Activated CD8-positive, alpha-beta memory T cell treated with anti-CD3 and anti-CD28 coated beads, Interleukin-2, amount 10 ng/mL, durations not matched to agents 7 days and 5 days (primary cell): ENCODE data around the gene GOLGA8G. TPM values are rescaled to one million over a fixed set of nuclear protein-coding genes. Genes with fewer than 3 reads are reported as not detected.
"Not testable (repeated sequence)": the region's sequence is repeated elsewhere in the genome, so short reads cannot be mapped to it uniquely, and the experiment has no call there.

ENCODE experiments used
- ATAC-seq: fragments of 150-1000 bp; cut with Tn5 transposase; one replicate; pipeline ENCODE4 v1.10.0; 2021; ENCODE audit warnings: moderate library complexity
- CTCF ChIA-PET: fragments of 350-600 bp; sonication (Branson Sonifier 250); formaldehyde crosslinking; loops from one replicate; lab custom pipeline; 2021; ENCODE audit warnings: antibody characterized with exemption; lab: Charles Lee
- DNase-seq: peaks from one replicate; pipeline ENCODE4 v3.0.0-alpha.2; 2020
- H3K27ac Mint-ChIP-seq: one replicate; pipeline ENCODE4 v1.8.0; 2021; ENCODE audit warnings: mild to moderate bottlenecking, mixed read lengths
- H3K27me3 Mint-ChIP-seq: one replicate; pipeline ENCODE4 v1.8.0; 2021; ENCODE audit warnings: mixed read lengths
- H3K36me3 Mint-ChIP-seq: one replicate; pipeline ENCODE4 v1.8.0; 2021; ENCODE audit warnings: mild to moderate bottlenecking, mixed read lengths
- H3K4me1 Mint-ChIP-seq: one replicate; pipeline ENCODE4 v1.8.0; 2021; ENCODE audit warnings: mixed read lengths
- H3K4me3 Mint-ChIP-seq: one replicate; pipeline ENCODE4 v1.8.0; 2021; ENCODE audit warnings: mild to moderate bottlenecking, moderate library complexity, mixed read lengths
- H3K9me3 Mint-ChIP-seq: one replicate; pipeline ENCODE4 v1.8.0; 2022; ENCODE audit warnings: low read depth, mixed read lengths
- microRNA-seq: library from miRNA; unstranded; fragments of <30 nt; microRNA quantifications from one replicate; pipeline ENCODE4 v1.2.0, GENCODE V29; 2022
- total RNA-seq, 2 experiments: library from RNA; stranded (reverse); gene quantifications; one replicate each; pipeline ENCODE4 v1.2.3, GENCODE V29; 2021

The GOLGA8G gene, protein sequence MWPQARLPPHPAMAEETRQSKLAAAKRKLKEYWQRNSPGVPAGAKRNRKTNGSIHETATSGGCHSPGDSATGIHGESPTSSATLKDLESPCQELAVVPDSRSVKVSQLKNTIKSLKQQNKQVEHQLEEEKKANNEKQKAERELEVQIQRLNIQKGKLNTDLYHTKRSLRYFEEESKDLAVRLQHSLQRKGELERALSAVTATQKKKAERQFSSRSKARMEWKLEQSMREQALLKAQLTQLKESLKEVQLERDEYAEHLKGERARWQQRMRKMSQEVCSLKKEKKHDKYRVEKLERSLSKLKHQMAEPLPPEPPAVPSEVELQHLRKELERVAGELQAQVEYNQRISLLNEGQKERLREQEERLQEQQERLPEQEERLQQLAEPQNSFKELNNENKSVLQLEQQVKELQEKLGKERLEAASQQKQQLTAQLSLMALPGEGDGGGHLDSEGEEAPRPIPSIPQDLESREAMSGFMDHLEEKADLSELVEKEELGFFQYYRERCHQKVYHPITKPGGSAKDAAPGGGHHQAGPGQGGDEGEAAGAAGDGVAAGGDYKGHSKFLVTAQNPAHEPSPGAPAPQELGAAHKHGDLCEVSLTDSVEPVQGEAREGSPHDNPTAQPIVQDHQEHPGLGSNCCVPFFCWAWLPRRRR
- total RNA-seq = not detected

DNA sequence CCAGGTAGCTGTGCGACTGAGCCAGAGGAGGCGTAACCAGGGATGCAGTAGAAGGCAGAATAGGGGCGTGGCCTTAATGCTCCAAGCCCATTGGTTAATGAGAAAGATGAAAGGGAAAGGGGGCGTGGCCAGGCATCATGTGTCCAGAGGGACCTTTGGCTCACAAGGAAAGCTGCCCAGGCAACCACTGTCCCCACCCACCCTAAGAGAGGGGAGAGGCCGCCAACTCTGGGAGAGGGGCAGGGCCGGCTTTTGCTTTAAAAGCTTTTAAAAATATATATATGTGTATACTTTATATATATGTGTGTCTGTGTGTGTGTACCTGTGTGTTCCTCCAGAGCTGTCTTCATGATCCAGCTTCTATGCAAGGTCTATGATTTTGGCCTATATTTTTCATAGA lies at the start of gene GOLGA8G:
TSS of gene GOLGA8G (minus strand) at position 18 of the 400 bp plus-strand sequence. CDS start 62 bp downstream, outside the sequence.
- ATAC-seq, H3K9me3 Mint-ChIP-seq, H3K4me1 Mint-ChIP-seq, CTCF ChIA-PET, H3K36me3 Mint-ChIP-seq, H3K27ac Mint-ChIP-seq, DNase-seq, H3K27me3 Mint-ChIP-seq, H3K4me3 Mint-ChIP-seq: not testable (repeated sequence)

DNA sequence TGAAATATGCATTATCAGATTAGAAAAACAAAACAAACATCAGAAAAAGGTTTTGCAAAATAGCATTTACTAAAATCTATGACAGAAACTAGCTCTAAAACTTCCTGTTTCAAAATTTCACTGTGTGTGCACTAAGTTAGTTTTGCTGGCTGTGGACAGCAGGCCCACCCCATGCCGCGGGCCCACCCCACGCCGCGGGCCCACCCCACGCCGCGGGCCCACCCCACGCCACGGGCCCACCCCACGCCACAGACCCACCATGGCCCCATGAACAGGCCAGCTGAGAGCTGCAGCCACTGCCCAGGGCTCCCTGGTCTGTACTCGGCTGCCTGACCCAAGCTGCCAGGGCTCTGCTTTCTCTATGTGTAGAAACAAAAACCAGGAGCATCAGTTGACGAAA lies 40.6 kb upstream of the GOLGA8G start:
- H3K9me3 Mint-ChIP-seq, H3K27me3 Mint-ChIP-seq, H3K4me1 Mint-ChIP-seq, H3K36me3 Mint-ChIP-seq, DNase-seq, H3K27ac Mint-ChIP-seq, CTCF ChIA-PET, H3K4me3 Mint-ChIP-seq, ATAC-seq: not testable (repeated sequence)

- CTCF ChIA-PET, H3K4me1 Mint-ChIP-seq, ATAC-seq, H3K4me3 Mint-ChIP-seq, DNase-seq, H3K27ac Mint-ChIP-seq, H3K36me3 Mint-ChIP-seq, H3K9me3 Mint-ChIP-seq, H3K27me3 Mint-ChIP-seq: not testable (repeated sequence)
Measured at GRCh38 chr15:28553268-28553667, 20.5 kb upstream of the GOLGA8G start, which contains the start of gene GOLGA6L25. GOLGA6L25 (plus strand) TSS chr15:28553568; CDS start chr15:28553629, 61 bp downstream.

DNA sequence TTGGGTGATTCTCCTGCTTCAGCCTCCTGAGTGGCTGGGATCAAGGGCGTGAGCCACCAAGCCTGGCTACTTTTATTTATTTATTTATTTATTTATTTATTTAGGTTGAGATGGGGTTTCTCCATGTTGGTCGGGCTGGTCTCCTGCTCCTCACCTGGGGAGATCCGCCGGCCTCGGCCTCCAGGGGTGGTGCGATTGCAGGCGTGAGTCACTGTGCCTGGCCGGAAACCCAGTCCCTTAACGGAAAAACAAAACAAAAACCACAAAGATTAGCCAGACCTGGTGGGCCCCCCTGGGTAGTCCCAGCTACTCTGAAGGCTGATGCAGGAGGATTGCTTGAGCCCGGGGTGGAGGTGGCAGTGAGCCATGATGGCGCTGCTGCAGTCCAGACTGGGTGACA lies 17.6 kb downstream of the GOLGA8G start:
- H3K9me3 Mint-ChIP-seq, H3K27me3 Mint-ChIP-seq, CTCF ChIA-PET, H3K36me3 Mint-ChIP-seq, ATAC-seq, H3K27ac Mint-ChIP-seq, H3K4me1 Mint-ChIP-seq, DNase-seq, H3K4me3 Mint-ChIP-seq: not testable (repeated sequence)

DNA sequence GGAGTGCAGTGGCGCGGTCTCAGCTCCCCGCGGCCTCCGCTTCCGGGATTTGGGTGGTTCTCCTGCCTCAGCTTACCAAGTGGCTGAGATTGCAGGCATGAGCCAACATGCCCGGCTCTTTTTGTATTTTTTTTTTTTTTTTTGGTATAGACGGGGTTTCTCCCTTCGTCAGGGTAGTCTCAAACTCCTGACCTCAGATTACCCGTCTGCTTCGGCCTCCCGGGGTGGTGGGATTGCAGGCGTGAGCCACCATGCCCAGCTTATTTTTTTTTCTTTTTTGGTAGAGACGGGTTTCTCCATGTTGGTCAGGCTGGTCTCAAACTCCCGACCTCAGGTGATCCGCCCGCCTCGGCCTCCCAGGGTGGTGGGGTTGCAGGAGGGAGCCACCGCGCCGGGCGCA lies 18.6 kb downstream of the GOLGA8G start:
- ATAC-seq, DNase-seq, H3K9me3 Mint-ChIP-seq, H3K27ac Mint-ChIP-seq, H3K4me3 Mint-ChIP-seq, H3K4me1 Mint-ChIP-seq, H3K36me3 Mint-ChIP-seq, H3K27me3 Mint-ChIP-seq, CTCF ChIA-PET: not testable (repeated sequence)

GRCh38 chr15:28508217-28508889 lies 24.4 kb downstream of the GOLGA8G start:
- H3K4me3 Mint-ChIP-seq, CTCF ChIA-PET, H3K27me3 Mint-ChIP-seq, H3K36me3 Mint-ChIP-seq, DNase-seq, H3K4me1 Mint-ChIP-seq, ATAC-seq, H3K27ac Mint-ChIP-seq, H3K9me3 Mint-ChIP-seq: not testable (repeated sequence)

- H3K27ac Mint-ChIP-seq, ATAC-seq, H3K4me3 Mint-ChIP-seq, H3K9me3 Mint-ChIP-seq, DNase-seq, H3K27me3 Mint-ChIP-seq, CTCF ChIA-PET, H3K4me1 Mint-ChIP-seq, H3K36me3 Mint-ChIP-seq: not testable (repeated sequence)
Measured at GRCh38 chr15:28481340-28481739, 51.4 kb downstream of the GOLGA8G start.

Small RNA genes lying within 50 kb of the gene (microRNA-seq; reads per million reads assigned to microRNA genes)
- gene MIR4509-3 = not detected

Other genes starting within 250 kb of the GOLGA8G start
- 10 to 100 TPM; 41.6 to 42.9 TPM for gene HERC2, start 210.8 kb downstream of the GOLGA8G start, total RNA-seq
- gene GOLGA6L24, start 174.9 kb downstream of the GOLGA8G start, total RNA-seq = not detected
- gene GOLGA8F, start 154.3 kb downstream of the GOLGA8G start, total RNA-seq = not detected
- gene GOLGA6L25, start 20.6 kb upstream of the GOLGA8G start, total RNA-seq = not detected
- 1 to 10 TPM; 4.4 to 4.6 TPM for gene GOLGA8M, start 179.4 kb upstream of the GOLGA8G start, total RNA-seq